ENCODE data around the gene GBF1.

- TF ChIP-seq CTCF (IDR thresholded peaks at IDR 0.05) (peak in 3 of 6 experiments; percentile 30 to 36 (median 32)), POLR2A (IDR thresholded peaks at IDR 0.05) (no peak)
Measured at GRCh38 chr10:102230861-102231356, 14.4 kb upstream of the GBF1 start.

Data from Peyer's patch (tissue), 4 donors.